Measurements from ENCODE around the gene CTRB1.

DNA sequence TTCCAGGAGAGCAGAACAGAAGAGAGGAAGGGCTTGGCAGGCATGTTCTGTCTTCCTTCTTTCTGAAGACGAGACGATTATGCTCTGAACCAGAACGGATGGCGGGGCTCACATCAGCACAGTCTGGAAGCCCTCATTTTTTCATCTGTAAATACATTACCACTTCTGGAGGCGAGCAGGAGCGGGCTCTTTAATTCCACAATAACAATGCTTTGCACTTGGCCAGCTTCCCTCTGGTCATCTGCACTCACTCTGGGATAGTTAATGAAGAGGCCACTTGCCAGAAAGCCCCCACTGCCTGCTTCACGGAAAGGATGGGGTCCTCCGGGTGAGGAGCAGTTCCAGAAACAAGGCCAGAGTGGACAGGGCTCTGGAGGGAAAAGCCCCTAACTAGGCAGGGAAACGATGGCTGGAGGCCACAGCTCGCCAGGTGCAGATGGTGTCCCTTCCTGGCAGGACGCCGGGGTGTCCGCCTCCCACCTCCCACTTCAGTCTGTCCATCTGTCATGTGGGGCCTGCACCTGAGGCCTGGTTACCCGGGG is 45.7 kb downstream of the CTRB1 start:
- TF ChIP-seq, protein P1, sequence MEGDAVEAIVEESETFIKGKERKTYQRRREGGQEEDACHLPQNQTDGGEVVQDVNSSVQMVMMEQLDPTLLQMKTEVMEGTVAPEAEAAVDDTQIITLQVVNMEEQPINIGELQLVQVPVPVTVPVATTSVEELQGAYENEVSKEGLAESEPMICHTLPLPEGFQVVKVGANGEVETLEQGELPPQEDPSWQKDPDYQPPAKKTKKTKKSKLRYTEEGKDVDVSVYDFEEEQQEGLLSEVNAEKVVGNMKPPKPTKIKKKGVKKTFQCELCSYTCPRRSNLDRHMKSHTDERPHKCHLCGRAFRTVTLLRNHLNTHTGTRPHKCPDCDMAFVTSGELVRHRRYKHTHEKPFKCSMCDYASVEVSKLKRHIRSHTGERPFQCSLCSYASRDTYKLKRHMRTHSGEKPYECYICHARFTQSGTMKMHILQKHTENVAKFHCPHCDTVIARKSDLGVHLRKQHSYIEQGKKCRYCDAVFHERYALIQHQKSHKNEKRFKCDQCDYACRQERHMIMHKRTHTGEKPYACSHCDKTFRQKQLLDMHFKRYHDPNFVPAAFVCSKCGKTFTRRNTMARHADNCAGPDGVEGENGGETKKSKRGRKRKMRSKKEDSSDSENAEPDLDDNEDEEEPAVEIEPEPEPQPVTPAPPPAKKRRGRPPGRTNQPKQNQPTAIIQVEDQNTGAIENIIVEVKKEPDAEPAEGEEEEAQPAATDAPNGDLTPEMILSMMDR (IDR thresholded peaks at IDR 0.05), result no peak
- no peak for TF ChIP-seq POLR2A (IDR thresholded peaks at IDR 0.05)
